GM12878 (cell line): ENCODE data around the gene CSTB. TPM values are rescaled to one million over a fixed set of nuclear protein-coding genes. Genes with fewer than 3 reads are reported as not detected.

Experiments used
- ATAC-seq: fragments of 200-7000 bp; cut with Tn5 transposase; 3 replicates; pipeline ENCODE4 v1.9.1; 2020; ENCODE audit warnings: mild to moderate bottlenecking, moderate library complexity
- BruUV-seq: library from RNA; stranded (reverse); fragments of 400-500 nt; replicated peaks from 2 replicates; lab custom pipeline; 2021; lab: Mats Ljungman, UMichigan
- CTCF ChIA-PET: fragments of 300-600 bp; sonication (Branson Sonifier 250); formaldehyde crosslinking; extraction: SDS; loops from one replicate; lab custom pipeline; 2021; ENCODE audit warnings: inconsistent platforms; lab: Yijun Ruan, JAX
- POLR2A ChIA-PET: fragments of 350-600 bp; formaldehyde crosslinking; extraction: SDS; loops from one replicate; lab custom pipeline; 2021; ENCODE audit warnings: inconsistent platforms; lab: Charles Lee
- RAD21 ChIA-PET: fragments of 300-600 bp; sonication (Branson Sonifier 250); formaldehyde crosslinking; loops from one replicate; lab custom pipeline; 2023; ENCODE audit warnings: antibody characterized with exemption; ENCODE audit not compliant: unreplicated experiment; lab: Charles Lee
- SMC1A ChIA-PET: fragments of 300-600 bp; sonication (Branson Sonifier 250); formaldehyde crosslinking; loops from one replicate; lab custom pipeline; 2023; ENCODE audit not compliant: unreplicated experiment, uncharacterized antibody; lab: Charles Lee
- DNase-seq: peaks from one replicate; pipeline ENCODE4 v3.0.0-alpha.2; 2011; ENCODE audit warnings: low read depth, low spot score
- FAIRE-seq: peaks from 3 replicates; lab custom pipeline; 2011; peaks lifted over from hg19 to GRCh38; lab: Jason Lieb, UNC
- H2AFZ ChIP-seq: 2 replicates; pipeline ENCODE4 v1.6.0; 2011; ENCODE audit warnings: low read depth, low read length, control low read depth; ENCODE audit not compliant: control insufficient read depth
- H3K27ac ChIP-seq: 2 replicates; pipeline ENCODE4 v1.5.1; 2011; ENCODE audit warnings: control low read depth; ENCODE audit not compliant: control insufficient read depth, insufficient read depth
- H3K27me3 ChIP-seq, 2 experiments: replicated peaks in 1 of 2; 2 replicates each; pipeline versions ENCODE4 v1.6.0 to v1.6.1; 2011; ENCODE audit warnings: low read length in 1 of 2; ENCODE audit not compliant: control insufficient read depth in 2 of 2, insufficient read depth in 2 of 2
- H3K36me3 ChIP-seq, 2 experiments: 2 replicates each; pipeline ENCODE4 v1.5.1; 2011; ENCODE audit warnings: low read length in 1 of 2; ENCODE audit not compliant: control insufficient read depth in 2 of 2, insufficient read depth in 2 of 2
- H3K4me1 ChIP-seq: 2 replicates; pipeline ENCODE4 v1.6.1; 2011; ENCODE audit warnings: mild to moderate bottlenecking, low read length, moderate library complexity, mixed read lengths; ENCODE audit not compliant: control insufficient read depth, insufficient read depth
- H3K4me2 ChIP-seq: 2 replicates; pipeline ENCODE4 v1.6.0; 2011; ENCODE audit warnings: control low read depth; ENCODE audit not compliant: control insufficient read depth, insufficient read depth
- H3K4me3 ChIP-seq: fragments of 200-600 bp; sonication (generic); 2 replicates; pipeline ENCODE4 v1.5.1; 2016
- H3K79me2 ChIP-seq: 2 replicates; pipeline ENCODE4 v1.6.0; 2011; ENCODE audit warnings: low read length; ENCODE audit not compliant: control insufficient read depth, insufficient read depth
- H3K9ac ChIP-seq: 2 replicates; pipeline ENCODE4 v1.8.0; 2011; ENCODE audit warnings: low read length, control low read depth, mixed read lengths; ENCODE audit not compliant: control insufficient read depth, insufficient read depth
- H3K9me3 ChIP-seq: replicated peaks from 3 replicates; pipeline ENCODE4 v1.5.1; 2011; ENCODE audit warnings: mild to moderate bottlenecking, low read length; ENCODE audit not compliant: control insufficient read depth, insufficient read depth
- H4K20me1 ChIP-seq: 2 replicates; pipeline ENCODE4 v1.6.0; 2011; ENCODE audit not compliant: control insufficient read depth, insufficient read depth
- MYB ChIP-seq: fragments of 150-350 bp; IDR thresholded peaks from 2 replicates; pipeline ENCODE4 v1.6.1; 2014; ENCODE audit warnings: mild to moderate bottlenecking, low read depth, low read length, borderline replicate concordance
- WGBS: methylation state at CpG from one replicate; pipeline ENCODE4 v1.1.6; 2016; ENCODE audit warnings: low lambda C conversion rate; ENCODE audit not compliant: insufficient replicate concordance, insufficient coverage; ENCODE audit errors: missing lambda C conversion rate; 5-methylcytosine and 5-hydroxymethylcytosine counted together
- in situ Hi-C: fragments of 300-500 bp; cut with MboI; formaldehyde crosslinking; loops from 9 replicates; pipeline ENCODE4 v1.14.3; 2018; ENCODE audit warnings: mixed read lengths
- intact Hi-C: fragments of 100-400 bp; cut with micrococcal nuclease; formaldehyde crosslinking; loops from one replicate; pipeline ENCODE4 v1.14.2; 2022; ENCODE audit not compliant: unreplicated experiment
- polyA plus RNA-seq, 11 experiments: library from polyadenylated mRNA; depleted of rRNA in 4 of 11; unstranded in 6 of 11; stranded (reverse) in 5 of 11; fragments of >200 nt; fragmentation: Nextera tagmentation in 4 of 11; fragmentation: Illumina TruSeq in 1 of 11; extraction: Ambion mirVana in 4 of 11; extraction: Trizol in 1 of 11; gene quantifications; 1 replicate in 1 of 11; 2 replicates in 10 of 11; pipeline versions ENCODE4 v1.2.1 to v1.2.3, GENCODE V29; 2011 to 2016; ENCODE audit warnings: inconsistent platforms in 2 of 11, missing spikeins in 2 of 11, low read depth in 1 of 11
- total RNA-seq, 4 experiments: library from RNA; depleted of rRNA in 3 of 4; stranded (reverse); fragments of >200 nt in 3 of 4; fragmentation: Illumina TruSeq in 1 of 4; extraction: Trizol in 1 of 4; gene quantifications; 2 replicates each; pipeline versions ENCODE4 v1.2.1 to v1.2.3, GENCODE V29; 2013 to 2021
- TF ChIP-seq, protein P1 (sequence below): IDR thresholded peaks from 2 replicates; pipeline ENCODE4 v1.6.1; 2012; ENCODE audit warnings: mild to moderate bottlenecking, low read depth, low read length
- TF ChIP-seq, protein P2 (sequence below): fragments of 450-650 bp; IDR thresholded peaks from 2 replicates; pipeline ENCODE4 v1.6.1; 2014; ENCODE audit warnings: mild to moderate bottlenecking

The CSTB gene
- total and polyA plus RNA-seq, 10 of the 15 experiments (the other 5 are each of a cell fraction or from before 2014, with no cell fraction given) = 12.5 to 82.7 (median 41.9) TPM

DNA sequence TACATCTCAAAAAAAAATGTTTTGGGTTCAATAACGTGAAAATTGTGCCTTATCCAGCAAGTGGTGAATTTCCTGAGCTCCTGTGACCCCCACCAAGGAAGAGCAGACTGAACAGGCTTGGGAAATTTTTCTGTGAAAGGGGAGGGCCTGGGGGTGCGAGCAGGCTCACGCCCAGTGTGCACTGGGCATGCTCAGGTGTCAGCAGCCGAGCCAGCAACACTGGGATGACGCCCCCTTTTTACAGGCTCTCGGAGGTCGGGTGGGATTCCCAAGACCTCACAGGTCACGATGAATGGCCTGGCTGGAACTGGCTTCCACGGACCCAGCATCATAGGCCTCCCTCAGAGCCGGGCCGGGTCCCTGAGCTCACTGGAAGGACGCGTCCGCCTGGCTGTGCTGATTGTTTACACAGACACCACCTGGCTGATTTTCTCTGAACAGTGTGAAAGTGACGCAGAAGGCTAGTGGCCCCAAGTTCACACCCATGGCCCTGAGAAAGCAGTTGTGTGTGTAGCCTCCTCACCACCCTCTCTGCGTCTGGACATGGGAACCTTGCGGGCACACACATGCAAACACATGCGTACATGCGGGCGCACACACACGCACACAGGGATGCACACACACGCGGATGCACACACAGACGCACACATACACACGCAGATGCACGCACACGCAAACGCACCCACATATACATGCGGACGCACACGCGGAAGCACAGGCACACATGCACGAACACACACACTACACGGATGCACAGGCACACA is 9.2 kb downstream of the CSTB start (continued):
- TF ChIP-seq, protein P1, sequence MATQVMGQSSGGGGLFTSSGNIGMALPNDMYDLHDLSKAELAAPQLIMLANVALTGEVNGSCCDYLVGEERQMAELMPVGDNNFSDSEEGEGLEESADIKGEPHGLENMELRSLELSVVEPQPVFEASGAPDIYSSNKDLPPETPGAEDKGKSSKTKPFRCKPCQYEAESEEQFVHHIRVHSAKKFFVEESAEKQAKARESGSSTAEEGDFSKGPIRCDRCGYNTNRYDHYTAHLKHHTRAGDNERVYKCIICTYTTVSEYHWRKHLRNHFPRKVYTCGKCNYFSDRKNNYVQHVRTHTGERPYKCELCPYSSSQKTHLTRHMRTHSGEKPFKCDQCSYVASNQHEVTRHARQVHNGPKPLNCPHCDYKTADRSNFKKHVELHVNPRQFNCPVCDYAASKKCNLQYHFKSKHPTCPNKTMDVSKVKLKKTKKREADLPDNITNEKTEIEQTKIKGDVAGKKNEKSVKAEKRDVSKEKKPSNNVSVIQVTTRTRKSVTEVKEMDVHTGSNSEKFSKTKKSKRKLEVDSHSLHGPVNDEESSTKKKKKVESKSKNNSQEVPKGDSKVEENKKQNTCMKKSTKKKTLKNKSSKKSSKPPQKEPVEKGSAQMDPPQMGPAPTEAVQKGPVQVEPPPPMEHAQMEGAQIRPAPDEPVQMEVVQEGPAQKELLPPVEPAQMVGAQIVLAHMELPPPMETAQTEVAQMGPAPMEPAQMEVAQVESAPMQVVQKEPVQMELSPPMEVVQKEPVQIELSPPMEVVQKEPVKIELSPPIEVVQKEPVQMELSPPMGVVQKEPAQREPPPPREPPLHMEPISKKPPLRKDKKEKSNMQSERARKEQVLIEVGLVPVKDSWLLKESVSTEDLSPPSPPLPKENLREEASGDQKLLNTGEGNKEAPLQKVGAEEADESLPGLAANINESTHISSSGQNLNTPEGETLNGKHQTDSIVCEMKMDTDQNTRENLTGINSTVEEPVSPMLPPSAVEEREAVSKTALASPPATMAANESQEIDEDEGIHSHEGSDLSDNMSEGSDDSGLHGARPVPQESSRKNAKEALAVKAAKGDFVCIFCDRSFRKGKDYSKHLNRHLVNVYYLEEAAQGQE = no peak
- no peak for TF ChIP-seq MYB
- TF ChIP-seq, protein P2, sequence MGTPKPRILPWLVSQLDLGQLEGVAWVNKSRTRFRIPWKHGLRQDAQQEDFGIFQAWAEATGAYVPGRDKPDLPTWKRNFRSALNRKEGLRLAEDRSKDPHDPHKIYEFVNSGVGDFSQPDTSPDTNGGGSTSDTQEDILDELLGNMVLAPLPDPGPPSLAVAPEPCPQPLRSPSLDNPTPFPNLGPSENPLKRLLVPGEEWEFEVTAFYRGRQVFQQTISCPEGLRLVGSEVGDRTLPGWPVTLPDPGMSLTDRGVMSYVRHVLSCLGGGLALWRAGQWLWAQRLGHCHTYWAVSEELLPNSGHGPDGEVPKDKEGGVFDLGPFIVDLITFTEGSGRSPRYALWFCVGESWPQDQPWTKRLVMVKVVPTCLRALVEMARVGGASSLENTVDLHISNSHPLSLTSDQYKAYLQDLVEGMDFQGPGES = no peak

DNA sequence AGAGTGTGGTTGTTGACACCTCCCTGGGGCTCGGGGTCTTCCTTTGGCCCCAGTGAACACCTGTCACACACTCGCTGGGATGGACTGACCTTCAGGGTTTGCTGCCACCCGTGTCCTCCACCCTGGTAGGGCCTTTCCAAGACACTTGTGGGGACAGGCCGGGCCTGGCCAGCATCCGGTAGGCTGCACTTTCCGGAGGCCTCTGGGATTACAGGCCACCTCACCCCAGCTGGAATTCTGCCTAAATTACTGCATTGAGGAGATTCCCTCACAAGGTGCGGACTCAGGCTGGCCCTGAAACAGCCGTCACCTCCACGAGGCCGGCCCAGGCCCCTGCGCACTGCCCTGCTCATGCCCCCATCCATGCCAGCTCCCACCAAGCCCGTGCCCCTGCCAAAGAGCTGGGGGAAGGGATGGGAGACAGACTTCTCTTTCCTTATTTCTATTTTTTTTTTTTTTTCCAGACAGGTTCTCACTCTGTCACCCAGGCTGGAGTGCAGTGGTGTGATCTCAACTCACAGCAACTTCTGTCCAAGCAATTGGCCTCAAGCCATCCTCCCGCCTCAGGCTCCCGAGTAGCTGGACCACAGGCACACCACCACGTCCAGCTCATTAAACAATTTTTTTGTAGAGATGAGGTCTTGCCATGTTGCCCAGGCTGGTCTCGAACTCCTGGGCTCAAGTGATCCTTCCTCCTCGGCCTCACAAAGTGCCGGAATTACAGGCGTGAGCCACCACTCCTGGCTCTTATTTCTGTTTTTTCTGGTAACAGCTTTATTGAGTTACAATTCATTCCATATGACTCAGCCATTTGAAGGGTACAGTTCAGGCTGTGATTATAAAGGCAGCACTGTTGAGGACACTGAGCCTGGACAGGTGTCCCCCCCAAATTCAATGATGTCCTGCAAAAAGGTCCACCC is 11.3 kb downstream of the CSTB start:
- no peak for FAIRE-seq
- no peak overlapping the region for H3K4me3 ChIP-seq
- intact Hi-C loops = no loop called here
- H4K20me1 ChIP-seq = no peaks in the 10 kb centered on the region
- H3K79me2 ChIP-seq = no peaks in the 10 kb centered on the region
- TF ChIP-seq MYB = no peak
- ChIA-PET SMC1A (no interaction called here), CTCF (interaction anchor here (0.7 kb wide), 1 partner anchor 136 kb away, joined by 3 read pairs; no protein-coding TSS in a partner anchor), POLR2A (no interaction called here), RAD21 (no interaction called here)
- no peak for DNase-seq
- ATAC-seq = no peak
- H3K9ac ChIP-seq = no peak overlapping the region
- no peak overlapping the region for H2AFZ ChIP-seq
- no TSS peak for BruUV-seq
- H3K4me2 ChIP-seq = no peak overlapping the region
- H3K27me3 ChIP-seq = no peaks in the 10 kb centered on the region
- 81% methylated on average over 19 of the region's 19 CpGs for WGBS
- peaks cover 0 to 2% of the 10 kb centered on the region in 2 experiments; a peak in 2 of 4 replicates for H3K36me3 ChIP-seq
- in situ Hi-C loops = no loop called here
- no peaks in the 10 kb centered on the region for H3K4me1 ChIP-seq
- no peak overlapping the region for H3K27ac ChIP-seq
- H3K9me3 ChIP-seq = no peaks in the 10 kb centered on the region
